GM23338 (cell line): ENCODE data around the gene FGGY. TPM values are rescaled to one million over a fixed set of nuclear protein-coding genes. Genes with fewer than 3 reads are reported as not detected.

Experiments used
- ATAC-seq: fragments of 200-7000 bp; cut with Tn5 transposase; 3 replicates; pipeline ENCODE4 v1.9.1; 2020
- DNase-seq: peaks from one replicate; pipeline ENCODE4 v3.0.0-alpha.2; 2015; ENCODE audit warnings: low spot score
- H2AFZ ChIP-seq: fragments of 200-600 bp; sonication (generic); 2 replicates; pipeline ENCODE4 v1.8.0; 2016; ENCODE audit warnings: antibody characterized with exemption, mild to moderate bottlenecking, moderate library complexity
- H3F3A ChIP-seq: fragments of 200-600 bp; sonication (generic); replicated peaks from 2 replicates; pipeline ENCODE4 v1.8.0; 2017; ENCODE audit warnings: antibody characterized with exemption, mixed run types, low read depth
- H3K27ac ChIP-seq: fragments of 200-600 bp; sonication (generic); 2 replicates; pipeline ENCODE4 v1.6.1; 2016; ENCODE audit warnings: low read depth
- H3K27me3 ChIP-seq: fragments of 200-600 bp; sonication (generic); 2 replicates; pipeline ENCODE4 v1.8.0; 2016; ENCODE audit warnings: mild to moderate bottlenecking, mixed run types, moderate library complexity; ENCODE audit not compliant: insufficient read depth
- H3K36me3 ChIP-seq: fragments of 200-600 bp; sonication (generic); 2 replicates; pipeline ENCODE4 v1.8.0; 2016; ENCODE audit warnings: mild to moderate bottlenecking; ENCODE audit not compliant: insufficient read depth
- H3K4me1 ChIP-seq: fragments of 200-600 bp; sonication (generic); 2 replicates; pipeline ENCODE4 v1.8.0; 2016; ENCODE audit warnings: mild to moderate bottlenecking, moderate library complexity; ENCODE audit not compliant: insufficient read depth
- H3K4me2 ChIP-seq: fragments of 200-600 bp; sonication (generic); 2 replicates; pipeline ENCODE4 v1.7.1; 2017; ENCODE audit warnings: mixed run types
- H3K4me3 ChIP-seq: fragments of 200-600 bp; sonication (generic); 2 replicates; pipeline ENCODE4 v1.6.1; 2016; ENCODE audit warnings: mixed run types
- H3K79me2 ChIP-seq: fragments of 200-600 bp; sonication (generic); replicated peaks from 2 replicates; pipeline ENCODE4 v1.8.0; 2017; ENCODE audit warnings: mild to moderate bottlenecking; ENCODE audit not compliant: insufficient read depth
- H3K9me2 ChIP-seq: fragments of 200-600 bp; sonication (generic); 2 replicates; pipeline ENCODE4 v1.8.0; 2017; ENCODE audit not compliant: insufficient read depth
- H4K20me1 ChIP-seq: fragments of 200-600 bp; sonication (generic); replicated peaks from 2 replicates; pipeline ENCODE4 v1.8.0; 2017; ENCODE audit warnings: mild to moderate bottlenecking; ENCODE audit not compliant: insufficient read depth
- H3K27ac Mint-ChIP-seq: 2 replicates; pipeline ENCODE4 v1.8.0; 2020; ENCODE audit warnings: inconsistent platforms, mild to moderate bottlenecking, moderate library complexity, mixed read lengths
- H3K27me3 Mint-ChIP-seq: 3 replicates; pipeline ENCODE4 v1.8.0; 2022; ENCODE audit warnings: low read depth, mild to moderate bottlenecking, moderate library complexity, mixed read lengths, inconsistent platforms; ENCODE audit not compliant: insufficient read depth, poor library complexity
- H3K36me3 Mint-ChIP-seq: 3 replicates; pipeline ENCODE4 v1.8.0; 2021; ENCODE audit warnings: low read depth, mild to moderate bottlenecking, inconsistent platforms, moderate library complexity, mixed read lengths
- H3K4me1 Mint-ChIP-seq: 3 replicates; pipeline ENCODE4 v1.8.0; 2020; ENCODE audit warnings: mild to moderate bottlenecking, inconsistent platforms, mixed read lengths
- H3K4me3 Mint-ChIP-seq: 3 replicates; pipeline ENCODE4 v1.8.0; 2021; ENCODE audit warnings: moderate library complexity, mild to moderate bottlenecking, inconsistent platforms, mixed read lengths
- H3K9me3 Mint-ChIP-seq: 3 replicates; pipeline ENCODE4 v1.8.0; 2020; ENCODE audit warnings: moderate library complexity, mild to moderate bottlenecking, inconsistent platforms, mixed read lengths
- CREB1 ChIP-seq: fragments of 250-450 bp; sonication (Bioruptor Pico); IDR thresholded peaks from 2 replicates; pipeline ENCODE4 v1.5.0; 2020; ENCODE audit warnings: low read depth, mild to moderate bottlenecking, moderate library complexity
- EZH2 ChIP-seq: fragments of 200-600 bp; sonication (generic); IDR thresholded peaks from one replicate; pipeline ENCODE4 v1.8.0; 2017; ENCODE audit warnings: antibody characterized with exemption, mild to moderate bottlenecking, low read depth; ENCODE audit not compliant: unreplicated experiment
- JUNB ChIP-seq: IDR thresholded peaks from one replicate; pipeline ENCODE4 v1.6.1; 2016; ENCODE audit warnings: antibody characterized with exemption; ENCODE audit not compliant: unreplicated experiment
- POLR2AphosphoS5 ChIP-seq: IDR thresholded peaks from 2 replicates; pipeline ENCODE4 v1.6.1; 2016; ENCODE audit warnings: antibody characterized with exemption, low read depth
- ZNF114 ChIP-seq: fragments of 250-450 bp; sonication (Bioruptor Pico); IDR thresholded peaks from 2 replicates; pipeline ENCODE4 v1.5.0; 2020; ENCODE audit warnings: mild to moderate bottlenecking, moderate library complexity
- polyA plus RNA-seq: library from polyadenylated mRNA; unstranded; fragments of >200 nt; fragmentation: Nextera tagmentation; extraction: Ambion mirVana; gene quantifications from 2 replicates; pipeline ENCODE4 v1.2.1, GENCODE V29; 2016
- total RNA-seq: library from RNA; depleted of rRNA; stranded (reverse); fragments of >200 nt; shearing (Covaris generic); gene quantifications from 2 replicates; pipeline ENCODE4 v1.2.3, GENCODE V29; 2014
- TF ChIP-seq, protein P1 (sequence below), 2 experiments: fragments of 200-600 bp in 1 of 2; sonication (generic) in 1 of 2; conservative IDR thresholded peaks; 2 replicates each; pipeline versions ENCODE4 v1.5.1 to v1.6.1; 2016 to 2017; ENCODE audit warnings: antibody characterized with exemption in 2 of 2, low read depth in 2 of 2, mild to moderate bottlenecking in 2 of 2, moderate library complexity in 1 of 2
- TF ChIP-seq, protein P2 (sequence below): IDR thresholded peaks from one replicate; pipeline ENCODE4 v1.6.1; 2018; ENCODE audit warnings: antibody characterized with exemption; ENCODE audit not compliant: unreplicated experiment

The FGGY gene
- total and polyA plus RNA-seq, 2 experiments from 2014 or later, result 10.9 to 21.4 TPM

DNA sequence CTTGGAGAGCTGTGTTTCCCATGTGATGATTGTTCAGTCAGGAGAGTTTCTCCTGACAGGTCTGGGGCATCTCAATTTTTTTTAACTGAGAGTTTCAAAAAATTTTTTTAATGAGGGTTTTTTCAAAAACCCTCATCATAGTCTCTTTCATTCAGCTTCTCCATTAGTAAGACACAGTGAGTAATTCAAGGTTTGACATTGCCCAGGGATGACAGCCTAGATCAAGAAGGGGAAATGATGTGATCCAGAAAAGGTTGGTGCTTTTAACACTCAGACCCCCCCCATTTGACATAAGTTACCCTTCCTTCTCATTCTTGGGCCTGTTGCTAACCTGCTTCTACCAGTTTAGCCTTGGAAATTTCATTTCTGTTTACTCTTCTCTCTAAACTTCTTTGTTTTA is 328.5 kb downstream of the FGGY start (continued):
- TF ChIP-seq, protein P1, sequence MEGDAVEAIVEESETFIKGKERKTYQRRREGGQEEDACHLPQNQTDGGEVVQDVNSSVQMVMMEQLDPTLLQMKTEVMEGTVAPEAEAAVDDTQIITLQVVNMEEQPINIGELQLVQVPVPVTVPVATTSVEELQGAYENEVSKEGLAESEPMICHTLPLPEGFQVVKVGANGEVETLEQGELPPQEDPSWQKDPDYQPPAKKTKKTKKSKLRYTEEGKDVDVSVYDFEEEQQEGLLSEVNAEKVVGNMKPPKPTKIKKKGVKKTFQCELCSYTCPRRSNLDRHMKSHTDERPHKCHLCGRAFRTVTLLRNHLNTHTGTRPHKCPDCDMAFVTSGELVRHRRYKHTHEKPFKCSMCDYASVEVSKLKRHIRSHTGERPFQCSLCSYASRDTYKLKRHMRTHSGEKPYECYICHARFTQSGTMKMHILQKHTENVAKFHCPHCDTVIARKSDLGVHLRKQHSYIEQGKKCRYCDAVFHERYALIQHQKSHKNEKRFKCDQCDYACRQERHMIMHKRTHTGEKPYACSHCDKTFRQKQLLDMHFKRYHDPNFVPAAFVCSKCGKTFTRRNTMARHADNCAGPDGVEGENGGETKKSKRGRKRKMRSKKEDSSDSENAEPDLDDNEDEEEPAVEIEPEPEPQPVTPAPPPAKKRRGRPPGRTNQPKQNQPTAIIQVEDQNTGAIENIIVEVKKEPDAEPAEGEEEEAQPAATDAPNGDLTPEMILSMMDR (conservative IDR thresholded peaks at IDR 0.05; ENCODE audit: low read depth in 2 of 2), result no peak
- TF ChIP-seq, protein P2, sequence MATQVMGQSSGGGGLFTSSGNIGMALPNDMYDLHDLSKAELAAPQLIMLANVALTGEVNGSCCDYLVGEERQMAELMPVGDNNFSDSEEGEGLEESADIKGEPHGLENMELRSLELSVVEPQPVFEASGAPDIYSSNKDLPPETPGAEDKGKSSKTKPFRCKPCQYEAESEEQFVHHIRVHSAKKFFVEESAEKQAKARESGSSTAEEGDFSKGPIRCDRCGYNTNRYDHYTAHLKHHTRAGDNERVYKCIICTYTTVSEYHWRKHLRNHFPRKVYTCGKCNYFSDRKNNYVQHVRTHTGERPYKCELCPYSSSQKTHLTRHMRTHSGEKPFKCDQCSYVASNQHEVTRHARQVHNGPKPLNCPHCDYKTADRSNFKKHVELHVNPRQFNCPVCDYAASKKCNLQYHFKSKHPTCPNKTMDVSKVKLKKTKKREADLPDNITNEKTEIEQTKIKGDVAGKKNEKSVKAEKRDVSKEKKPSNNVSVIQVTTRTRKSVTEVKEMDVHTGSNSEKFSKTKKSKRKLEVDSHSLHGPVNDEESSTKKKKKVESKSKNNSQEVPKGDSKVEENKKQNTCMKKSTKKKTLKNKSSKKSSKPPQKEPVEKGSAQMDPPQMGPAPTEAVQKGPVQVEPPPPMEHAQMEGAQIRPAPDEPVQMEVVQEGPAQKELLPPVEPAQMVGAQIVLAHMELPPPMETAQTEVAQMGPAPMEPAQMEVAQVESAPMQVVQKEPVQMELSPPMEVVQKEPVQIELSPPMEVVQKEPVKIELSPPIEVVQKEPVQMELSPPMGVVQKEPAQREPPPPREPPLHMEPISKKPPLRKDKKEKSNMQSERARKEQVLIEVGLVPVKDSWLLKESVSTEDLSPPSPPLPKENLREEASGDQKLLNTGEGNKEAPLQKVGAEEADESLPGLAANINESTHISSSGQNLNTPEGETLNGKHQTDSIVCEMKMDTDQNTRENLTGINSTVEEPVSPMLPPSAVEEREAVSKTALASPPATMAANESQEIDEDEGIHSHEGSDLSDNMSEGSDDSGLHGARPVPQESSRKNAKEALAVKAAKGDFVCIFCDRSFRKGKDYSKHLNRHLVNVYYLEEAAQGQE, result no peak
- TF ChIP-seq CREB1 (CRISPR knock-in tag) (no peak), POLR2AphosphoS5 (no peak), EZH2 (no peak), ZNF114 (no peak)

DNA sequence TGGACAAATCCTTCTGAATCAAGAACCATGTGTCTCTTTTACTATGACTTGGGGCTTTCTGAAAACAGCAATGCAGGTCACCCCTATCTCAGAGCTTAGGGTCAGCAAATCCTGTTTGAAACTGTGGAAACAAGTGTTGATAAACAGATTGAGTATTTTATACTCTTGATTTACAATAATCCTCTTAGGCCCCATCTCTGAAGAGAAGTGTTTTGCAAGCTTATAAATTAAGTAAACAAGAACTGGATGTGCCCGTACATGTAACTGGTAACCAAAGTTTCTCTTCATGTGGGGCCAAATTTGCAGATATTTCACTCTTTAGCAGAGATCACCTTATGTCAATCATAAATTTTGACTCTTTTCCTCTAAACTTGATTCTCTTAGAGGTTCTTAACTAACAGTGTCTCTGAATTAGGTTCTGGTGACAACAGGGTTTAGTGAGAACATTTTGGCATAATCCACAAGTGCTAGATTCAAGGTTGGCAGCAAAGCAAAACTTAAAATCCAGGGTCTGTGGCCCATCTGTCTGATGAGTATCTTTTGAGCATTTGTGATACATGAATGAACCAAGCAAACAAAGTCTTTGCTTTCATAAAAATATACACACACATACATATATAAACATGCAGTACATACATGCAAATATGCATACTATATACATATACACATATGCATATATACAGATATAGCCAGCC is 334.8 kb downstream of the FGGY start:
- no peaks in the 10 kb centered on the region for H3K36me3 ChIP-seq
- no peaks in the 10 kb centered on the region for H4K20me1 ChIP-seq
- no peak overlapping the region for H3K27ac ChIP-seq
- Mint-ChIP-seq H3K36me3 (no peaks in the 10 kb centered on the region), H3K4me1 (no peaks in the 10 kb centered on the region), H3K9me3 (no peaks in the 10 kb centered on the region), H3K27me3 (peaks cover 1% of the 10 kb centered on the region), H3K27ac (no peak overlapping the region), H3K4me3 (no peak overlapping the region)
- no peaks in the 10 kb centered on the region for H3K27me3 ChIP-seq
- H3K79me2 ChIP-seq, result no peaks in the 10 kb centered on the region
- ATAC-seq, result no peak
- peaks cover 4% of the 10 kb centered on the region for H3K9me2 ChIP-seq
- H3K4me2 ChIP-seq, result no peak overlapping the region
- DNase-seq, result no peak
- H3K4me3 ChIP-seq, result no peak overlapping the region
- H3K4me1 ChIP-seq, result no peaks in the 10 kb centered on the region
- H3F3A ChIP-seq, result no peaks in the 10 kb centered on the region
- TF ChIP-seq, protein P1 (conservative IDR thresholded peaks at IDR 0.05; ENCODE audit: low read depth in 2 of 2), result no peak
- TF ChIP-seq JUNB, result no peak
- TF ChIP-seq POLR2AphosphoS5, result no peak
- H2AFZ ChIP-seq, result no peak overlapping the region
